HG03039 (cell line): Measurements from ENCODE around the gene CFAP99.
"Not testable (repeated sequence)": the region's sequence is repeated elsewhere in the genome, so short reads cannot be mapped to it uniquely, and the experiment has no call there.

ENCODE experiments used
- ATAC-seq: cut with Tn5 transposase; IDR thresholded peaks from one replicate; pipeline ENCODE4 v1.9.1; 2021; ENCODE audit warnings: mild to moderate bottlenecking, moderate library complexity; ENCODE audit not compliant: unreplicated experiment

Gene CFAP99

DNA sequence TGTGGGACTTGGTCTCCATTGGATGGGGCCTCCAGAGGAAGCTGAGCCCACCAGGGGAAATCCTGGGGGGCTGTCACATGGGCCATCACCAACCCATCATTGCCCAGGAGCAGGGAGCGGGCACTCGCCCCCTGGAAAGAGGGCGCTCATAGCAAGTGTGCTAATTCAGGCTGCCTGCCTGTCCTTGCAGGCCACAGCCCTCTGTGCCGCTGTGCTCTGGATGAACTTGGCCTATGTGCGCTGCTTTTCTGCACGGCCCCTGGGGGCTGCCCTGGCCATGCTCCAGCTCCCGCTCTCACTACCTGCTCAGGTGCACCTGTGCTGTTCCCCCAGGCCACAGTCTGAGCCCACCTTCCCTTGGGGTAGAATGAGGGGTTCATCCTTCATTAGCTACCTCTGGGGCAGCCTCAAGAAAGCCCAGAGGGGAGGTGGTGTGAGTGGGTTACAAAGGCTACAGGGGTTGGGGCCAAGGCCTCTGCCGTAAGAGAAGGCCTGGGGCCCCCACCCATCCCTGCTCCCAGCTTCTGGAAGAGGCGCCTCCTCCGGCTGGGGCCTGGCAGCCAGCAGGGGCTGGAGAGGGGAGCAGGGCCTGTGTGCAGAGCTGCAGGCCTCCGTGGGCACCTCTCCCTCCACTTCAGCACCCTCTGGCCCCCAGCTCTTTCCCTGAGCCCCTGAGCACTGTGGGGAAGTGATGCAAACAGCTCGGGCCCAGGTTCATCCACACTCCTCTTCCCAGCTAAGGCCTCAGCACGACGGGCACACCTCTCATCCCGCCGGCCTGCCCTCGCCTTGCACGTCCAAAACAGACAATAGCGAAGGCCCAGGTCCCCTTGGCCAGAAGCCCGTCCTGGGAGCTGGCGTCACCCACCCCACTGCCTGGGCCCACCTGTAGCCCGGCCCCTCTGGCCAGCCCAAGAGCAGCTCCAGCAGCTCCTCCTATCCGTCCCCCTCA lies 8.9 kb downstream of the CFAP99 start:
- no peak for ATAC-seq

DNA sequence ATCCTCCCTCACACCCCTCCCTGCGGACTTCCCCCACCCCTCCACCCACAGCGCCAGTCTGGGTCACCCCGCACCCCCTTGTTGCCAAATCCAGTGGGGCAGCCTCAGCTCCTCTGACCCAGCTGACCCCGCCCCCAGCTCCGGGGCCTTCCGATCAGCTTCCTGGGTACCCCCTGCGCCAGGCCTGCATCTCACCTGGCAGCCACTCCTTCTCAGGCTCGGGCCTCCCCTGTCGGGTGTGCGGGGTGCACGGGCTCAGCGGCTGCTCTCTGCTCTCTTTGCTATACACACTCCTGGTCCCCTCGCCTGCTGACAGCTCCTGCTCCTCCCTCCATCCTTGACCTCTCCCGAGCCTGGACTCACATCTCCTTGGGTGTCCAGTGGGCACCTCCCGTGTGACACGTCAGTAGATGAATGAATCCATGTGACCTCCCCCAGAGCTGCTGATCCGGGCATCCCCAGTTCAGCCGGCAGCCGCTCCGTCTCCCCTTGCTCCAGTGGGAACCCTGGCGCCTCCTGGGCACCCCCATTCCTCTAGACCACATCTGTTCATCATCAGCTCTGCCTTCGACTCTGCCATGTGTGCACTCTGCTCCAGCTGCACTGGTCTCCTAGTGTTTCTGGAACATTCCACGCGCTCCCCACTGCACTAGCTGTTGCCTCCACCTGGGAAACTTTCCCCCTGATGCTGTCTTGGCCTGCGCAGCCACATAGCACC lies 9.9 kb downstream of the CFAP99 start:
- ATAC-seq = no peak

DNA sequence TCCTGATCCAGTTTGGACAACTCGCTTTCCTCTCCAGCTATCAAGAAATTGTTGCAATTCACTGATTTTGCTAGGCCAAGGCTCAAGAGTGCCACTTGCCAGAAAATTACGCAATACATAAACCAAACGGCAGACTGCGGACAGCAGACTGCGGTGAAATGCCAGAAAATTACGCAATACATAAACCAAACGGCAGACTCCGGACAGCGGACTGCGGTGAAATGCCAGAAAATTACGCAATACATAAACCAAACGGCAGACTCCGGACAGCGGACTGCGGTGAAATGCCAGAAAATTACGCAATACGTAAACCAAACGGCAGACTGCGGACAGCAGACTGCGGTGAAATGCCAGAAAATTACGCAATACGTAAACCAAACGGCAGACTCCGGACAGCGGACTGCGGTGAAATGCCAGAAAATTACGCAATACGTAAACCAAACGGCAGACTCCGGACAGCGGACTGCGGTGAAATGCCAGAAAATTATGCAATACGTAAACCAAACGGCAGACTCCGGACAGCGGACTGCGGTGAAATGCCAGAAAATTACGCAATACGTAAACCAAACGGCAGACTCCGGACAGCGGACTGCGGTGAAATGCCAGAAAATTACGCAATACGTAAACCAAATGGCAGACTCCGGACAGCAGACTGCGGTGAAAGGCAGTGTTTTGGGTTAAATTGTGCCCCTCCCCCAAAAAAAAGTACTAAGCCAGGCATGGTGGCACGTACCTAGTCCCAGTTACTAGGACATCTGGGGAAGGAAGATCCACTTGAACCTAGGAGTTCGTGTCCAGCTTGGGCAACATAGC lies 11.4 kb downstream of the CFAP99 start:
- ATAC-seq = not testable (repeated sequence)

DNA sequence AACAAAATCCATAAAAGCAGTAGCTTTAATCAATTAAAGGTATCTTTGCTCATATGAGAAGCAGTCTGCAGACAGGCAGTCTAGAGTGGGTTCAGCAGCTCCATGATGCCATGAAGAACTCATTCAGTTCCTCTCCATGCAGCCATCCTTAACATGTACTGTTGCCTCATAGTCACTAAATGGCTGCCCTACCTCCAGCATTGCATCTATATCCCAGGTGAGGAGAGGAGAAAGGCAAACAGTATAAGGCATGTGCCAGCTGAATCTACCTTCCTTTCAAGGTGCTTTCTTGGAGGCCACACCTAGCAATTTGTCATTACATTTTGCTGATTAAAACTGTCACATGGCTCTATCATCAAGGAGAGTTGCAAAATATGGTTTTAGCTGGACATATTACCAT lies 13.2 kb downstream of the CFAP99 start:
- no peak for ATAC-seq

DNA sequence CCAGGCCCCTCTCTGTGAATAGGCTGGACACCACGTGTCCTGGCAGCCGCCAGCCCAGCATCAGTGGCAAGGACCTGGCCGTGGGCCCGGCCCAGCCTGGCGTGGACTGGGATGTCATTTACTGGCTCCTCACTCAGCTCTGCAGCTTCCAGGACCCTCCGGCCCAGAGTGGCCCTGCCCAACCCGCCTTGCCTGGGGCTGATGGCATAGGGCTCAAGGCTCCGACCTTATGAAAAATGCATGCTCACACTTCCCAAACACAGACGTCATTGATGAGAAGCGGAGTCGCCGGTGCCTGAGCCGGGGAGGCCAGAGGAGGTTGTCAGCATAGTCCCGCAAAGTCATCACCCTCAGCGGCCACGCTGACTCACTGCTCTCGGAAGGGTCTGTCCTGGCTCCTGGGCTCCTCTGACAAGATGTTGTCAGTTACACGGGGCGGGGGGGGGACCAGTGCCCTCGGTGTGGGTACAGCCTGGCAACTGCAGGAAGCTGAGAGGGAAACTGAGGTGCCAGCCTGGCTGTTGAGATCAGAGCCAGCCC lies 14.3 kb downstream of the CFAP99 start:
- ATAC-seq = no peak

DNA sequence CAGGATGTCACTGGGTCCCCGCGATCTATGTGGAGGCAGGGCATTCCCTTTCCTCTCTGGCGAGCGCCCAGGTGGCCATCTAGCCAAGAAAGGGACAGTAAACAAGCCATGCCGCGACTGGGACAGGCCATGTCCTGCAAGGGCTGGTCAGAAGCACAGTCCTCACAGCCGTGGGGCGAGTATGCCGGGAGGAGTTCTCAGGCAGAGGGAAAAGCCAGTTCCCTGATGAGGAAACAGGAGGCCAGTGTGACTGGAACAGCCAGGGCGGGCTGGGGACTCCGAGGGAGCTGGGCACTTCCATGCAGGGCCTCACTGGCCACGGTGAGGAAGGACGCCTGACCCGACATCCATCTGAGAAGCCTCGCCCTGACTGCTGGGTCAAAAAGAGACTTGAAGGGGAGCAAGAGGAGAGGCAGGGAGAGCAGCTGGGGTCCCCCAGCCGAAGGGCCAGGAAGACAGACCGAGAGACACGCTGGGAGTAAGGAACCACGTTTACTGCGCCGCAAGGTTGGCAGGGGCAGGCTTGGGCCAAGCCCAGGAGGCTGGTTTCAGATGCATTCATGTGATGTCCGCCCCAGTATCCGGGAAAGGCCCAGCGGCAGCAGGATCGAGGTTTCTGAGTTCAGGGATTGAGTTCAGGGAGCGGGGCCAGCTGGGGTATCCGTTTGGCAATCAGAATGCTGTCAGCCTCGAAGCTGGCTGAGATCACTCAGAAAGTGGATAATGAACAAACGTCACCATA lies 15.0 kb downstream of the CFAP99 start:
- no peak for ATAC-seq

DNA sequence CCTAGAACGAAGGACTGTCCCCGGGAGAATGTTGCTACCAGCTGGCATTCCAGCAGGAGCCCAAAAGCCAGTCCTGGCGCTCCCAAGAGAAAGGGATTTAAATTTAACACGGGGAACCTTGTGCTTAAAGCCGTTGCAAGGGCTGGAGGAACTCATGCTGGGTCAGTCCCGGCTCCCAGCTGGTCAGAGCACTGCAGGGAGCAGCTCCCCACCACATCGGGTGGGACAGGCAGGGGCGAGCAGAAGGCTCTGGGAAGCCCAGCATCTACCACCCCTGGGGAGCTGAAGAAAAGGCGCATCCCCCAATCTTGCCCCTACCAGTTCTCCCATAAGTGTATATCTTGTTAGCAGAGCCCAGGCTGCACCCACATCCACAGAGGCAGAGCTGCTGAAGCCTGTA lies 15.7 kb downstream of the CFAP99 start:
- ATAC-seq = no peak

DNA sequence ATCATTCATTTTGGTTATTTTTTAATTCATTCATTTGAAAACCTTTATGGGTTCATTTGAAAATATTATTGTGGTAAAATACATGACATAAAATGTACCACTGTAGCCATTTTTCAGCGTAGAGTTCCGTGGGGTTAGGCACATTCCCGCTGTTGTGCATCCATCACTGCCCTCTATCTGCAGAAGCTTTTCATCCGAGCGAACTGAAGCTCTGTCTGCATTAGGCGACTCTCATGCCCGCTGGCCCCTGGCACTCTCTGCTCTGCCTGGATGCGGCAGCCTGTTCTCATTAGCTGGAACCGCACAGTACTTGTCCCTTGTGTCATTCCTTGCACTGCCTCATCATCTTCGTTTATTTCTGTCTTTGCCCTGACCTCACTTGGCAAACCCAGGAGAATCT lies 17.5 kb downstream of the CFAP99 start:
- no peak for ATAC-seq

DNA sequence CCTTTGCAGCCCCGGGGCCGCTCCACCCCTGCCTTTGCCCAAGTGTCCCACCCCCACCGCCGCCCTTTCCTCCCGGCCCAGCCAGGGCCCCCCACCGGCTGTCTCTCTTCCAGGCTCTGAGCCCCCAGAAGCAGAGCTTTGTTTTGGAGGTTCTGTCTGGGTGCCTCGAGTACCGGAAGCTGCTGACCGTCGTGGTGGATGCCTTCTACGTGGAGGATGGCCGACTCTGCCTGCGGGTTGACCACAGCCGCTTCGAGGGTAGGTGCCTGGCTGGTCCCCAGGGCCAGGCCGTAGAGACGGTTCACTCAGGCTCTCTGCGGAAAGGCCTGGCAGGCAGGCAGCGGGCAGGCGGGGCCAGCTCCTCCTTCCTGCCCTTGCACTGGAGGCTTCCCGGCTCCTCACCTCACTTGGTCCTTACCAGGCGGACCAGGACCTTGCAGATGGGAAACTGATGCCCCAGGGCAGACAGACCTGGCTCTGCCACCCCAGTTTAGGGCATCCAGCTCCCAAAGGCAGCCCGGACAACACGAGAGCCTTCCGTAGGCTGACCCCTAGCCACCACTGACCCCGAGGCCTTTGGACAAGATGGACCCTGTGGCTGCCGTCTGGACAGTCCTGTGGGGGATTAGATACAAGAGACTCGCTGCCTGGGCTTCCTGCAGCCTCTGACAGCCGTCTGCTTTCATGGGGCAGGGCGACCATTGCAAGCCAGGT lies 18.2 kb downstream of the CFAP99 start:
- ATAC-seq = no peak

DNA sequence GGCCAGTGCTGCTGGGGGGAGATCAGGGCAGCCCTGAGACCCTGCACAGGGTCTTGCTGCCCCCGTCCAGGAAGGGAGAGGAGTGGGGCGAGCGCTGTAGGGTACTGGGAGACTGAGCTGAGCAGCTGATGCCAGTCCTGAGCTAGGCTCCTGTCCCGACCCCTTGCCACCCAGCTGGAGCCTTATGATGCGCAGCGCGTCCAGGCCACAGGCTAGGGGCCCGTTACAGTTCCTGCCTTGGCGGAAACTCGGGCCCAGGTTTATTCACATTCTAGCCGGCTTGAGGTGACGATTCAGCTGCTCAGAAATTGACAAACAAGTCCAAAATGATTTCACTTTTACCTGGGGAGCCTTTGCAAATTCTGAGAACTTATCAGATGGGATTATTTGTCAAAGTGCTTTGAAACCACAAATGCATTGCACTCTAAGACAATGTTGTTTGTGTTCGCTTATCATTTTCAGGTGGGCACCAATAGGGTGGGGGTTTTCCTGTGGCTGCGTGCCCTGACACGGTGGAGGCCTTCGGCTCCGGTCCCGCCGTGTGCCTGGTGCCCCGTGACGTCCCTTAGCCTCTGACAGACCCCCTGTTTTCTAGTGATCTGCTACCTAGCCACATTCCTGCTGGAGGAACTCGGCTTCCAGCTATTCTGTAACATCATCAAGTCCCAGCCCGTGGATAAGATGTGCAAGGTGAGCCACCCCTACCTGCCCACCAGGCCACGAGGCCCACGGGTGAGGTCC lies 18.9 kb downstream of the CFAP99 start:
- ATAC-seq = no peak

DNA sequence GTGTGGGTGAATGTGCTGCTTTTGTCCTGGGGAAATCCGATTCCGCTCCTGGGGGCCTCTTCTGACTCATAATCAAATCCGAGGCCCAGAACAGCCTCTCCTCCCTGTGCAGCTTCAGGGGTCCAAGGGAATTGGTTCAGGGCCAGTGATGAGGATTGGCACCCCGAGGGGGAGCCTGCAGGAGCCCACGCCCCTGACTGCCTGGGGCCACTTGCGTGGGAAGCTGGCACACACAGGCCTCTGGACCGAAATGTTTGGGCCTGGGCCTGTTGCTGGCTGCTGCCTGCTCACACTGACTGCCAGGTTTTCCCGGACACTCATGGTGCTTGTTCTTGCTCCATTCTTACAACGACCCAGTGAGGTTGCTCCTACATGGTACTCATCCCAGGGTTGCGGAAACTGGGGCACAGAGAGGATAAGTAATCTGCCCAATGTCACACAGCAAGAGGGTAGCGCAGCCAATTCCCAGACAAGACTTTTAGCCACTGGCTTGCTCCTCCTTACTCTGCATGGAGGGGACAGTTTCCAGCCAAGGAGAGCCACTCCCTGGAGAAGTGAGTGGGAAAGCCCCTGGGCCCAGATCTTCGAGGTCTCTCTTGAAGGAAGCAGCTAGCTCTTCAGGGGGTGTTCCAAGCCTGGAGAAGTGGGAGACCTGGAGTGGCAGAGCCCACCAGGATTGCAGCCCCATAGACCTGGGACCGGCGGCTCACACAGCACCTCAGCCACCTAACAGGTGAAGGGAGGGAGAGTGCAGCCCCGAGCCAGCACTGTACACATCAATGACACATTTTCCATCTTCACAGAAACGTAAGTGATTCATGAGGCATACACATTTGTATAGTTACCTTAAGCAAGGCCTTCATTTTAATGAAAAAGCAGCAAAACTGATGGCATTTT lies 20.3 kb downstream of the CFAP99 start:
- no peak for ATAC-seq

DNA sequence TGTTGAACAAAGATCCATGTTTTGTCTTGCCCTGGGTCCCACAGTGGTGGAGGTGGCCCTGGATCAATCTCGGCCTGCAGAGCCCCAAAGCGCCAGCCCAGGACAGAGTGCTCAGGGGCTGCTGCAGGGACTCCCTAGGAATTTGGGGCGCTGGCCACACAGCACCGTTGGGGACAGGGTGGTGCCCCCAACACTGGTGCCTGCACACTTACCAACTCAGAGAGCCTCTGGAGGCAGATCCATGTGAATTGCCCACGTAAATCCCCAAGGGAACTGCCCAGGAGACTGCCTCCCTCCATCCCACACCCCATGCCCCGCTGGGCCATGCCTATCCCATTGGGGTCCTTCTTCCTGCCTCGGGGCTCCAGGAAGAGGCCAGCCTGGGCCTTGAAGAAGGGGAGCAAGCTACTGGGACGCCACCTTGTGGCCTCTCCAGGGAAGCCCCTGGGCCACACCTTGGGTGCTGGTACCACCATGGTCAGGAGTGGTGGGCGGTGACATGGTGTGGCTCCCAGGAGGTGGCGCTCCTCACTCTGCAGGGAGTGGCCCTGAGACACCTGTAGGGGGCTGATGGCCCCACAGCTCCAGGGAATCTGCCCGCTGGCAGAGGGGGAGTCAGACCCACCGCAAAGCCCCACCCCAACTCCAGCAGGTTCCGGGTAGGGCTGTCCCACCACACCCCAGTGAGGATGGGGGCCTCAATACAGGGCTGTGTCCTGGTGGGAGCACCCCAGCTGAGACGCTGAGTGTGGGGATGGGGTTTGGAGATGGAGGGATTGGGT lies 22.8 kb downstream of the CFAP99 start:
- ATAC-seq = no peak

DNA sequence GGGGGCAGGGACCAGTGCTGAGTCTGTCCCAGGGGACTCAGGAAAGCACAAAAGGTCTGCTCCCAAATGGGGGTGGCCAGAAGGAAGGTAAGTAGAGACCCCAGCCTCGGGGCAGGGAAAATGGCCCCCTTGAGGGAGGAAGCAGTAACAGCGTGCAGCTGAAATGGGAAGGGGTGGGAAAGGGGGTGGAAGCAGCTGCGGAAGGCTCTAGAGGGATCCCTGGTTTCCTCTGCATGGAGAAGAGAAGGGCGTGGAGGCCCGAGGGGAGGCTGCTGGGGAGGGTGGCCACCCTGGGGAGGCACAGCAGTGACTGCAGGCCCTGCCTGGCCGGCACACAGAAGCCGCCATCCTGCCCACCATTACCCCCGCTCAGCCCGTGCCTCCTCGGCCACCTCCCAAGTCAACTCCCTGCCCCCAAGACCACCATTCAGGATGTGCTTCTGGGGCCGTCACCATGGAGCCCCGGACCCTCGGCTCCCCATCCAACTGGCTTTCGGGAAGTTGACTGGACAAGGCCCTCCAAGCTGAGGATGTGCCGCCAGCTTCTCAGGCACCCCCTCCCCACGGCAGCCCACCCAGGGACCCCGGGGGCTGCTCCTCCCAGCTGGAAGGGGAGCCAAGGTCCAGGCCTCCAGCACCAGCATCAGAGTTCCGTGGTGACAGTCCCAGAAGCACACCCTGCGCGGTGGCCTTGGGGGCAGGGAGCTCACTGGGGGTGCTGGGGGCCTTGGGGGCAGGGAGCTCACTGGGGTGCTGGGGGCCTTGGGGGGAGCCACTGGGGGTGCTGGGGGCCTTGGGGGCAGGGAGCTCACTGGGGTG lies 23.6 kb downstream of the CFAP99 start:
- ATAC-seq = no peak

DNA sequence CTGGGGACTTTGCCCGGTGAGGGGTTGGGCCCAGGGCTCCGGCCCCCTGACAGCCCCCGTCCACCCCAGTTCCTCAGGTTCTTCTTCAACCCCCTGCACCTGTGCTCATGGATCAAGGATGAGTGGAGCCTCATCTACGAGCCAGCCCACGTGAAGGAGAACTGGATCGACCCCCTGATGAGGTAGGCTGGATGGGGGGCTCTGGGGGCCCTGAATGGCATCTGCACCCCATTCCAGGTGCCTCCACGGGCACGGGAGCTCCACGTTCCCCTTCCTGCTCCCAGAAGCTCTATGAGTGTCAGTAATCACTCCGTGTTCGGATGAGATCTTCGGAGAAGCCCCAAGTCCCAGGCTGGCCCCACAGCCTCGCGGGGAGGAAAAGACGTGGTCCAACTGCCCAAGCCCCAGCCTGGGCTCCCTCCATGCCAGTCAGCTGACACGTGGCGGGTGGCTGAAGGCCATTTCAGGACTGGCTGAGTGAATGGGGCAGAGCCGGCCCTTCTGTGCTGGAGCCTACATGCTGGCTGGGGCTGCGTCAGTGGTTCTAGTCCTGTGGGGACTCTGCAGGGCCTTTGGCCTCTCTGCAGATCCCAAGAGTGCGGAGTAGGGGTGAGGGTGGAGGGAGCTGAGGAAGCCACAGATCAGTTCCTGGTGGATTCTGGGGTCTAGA lies 24.4 kb downstream of the CFAP99 start:
- ATAC-seq = no peak

DNA sequence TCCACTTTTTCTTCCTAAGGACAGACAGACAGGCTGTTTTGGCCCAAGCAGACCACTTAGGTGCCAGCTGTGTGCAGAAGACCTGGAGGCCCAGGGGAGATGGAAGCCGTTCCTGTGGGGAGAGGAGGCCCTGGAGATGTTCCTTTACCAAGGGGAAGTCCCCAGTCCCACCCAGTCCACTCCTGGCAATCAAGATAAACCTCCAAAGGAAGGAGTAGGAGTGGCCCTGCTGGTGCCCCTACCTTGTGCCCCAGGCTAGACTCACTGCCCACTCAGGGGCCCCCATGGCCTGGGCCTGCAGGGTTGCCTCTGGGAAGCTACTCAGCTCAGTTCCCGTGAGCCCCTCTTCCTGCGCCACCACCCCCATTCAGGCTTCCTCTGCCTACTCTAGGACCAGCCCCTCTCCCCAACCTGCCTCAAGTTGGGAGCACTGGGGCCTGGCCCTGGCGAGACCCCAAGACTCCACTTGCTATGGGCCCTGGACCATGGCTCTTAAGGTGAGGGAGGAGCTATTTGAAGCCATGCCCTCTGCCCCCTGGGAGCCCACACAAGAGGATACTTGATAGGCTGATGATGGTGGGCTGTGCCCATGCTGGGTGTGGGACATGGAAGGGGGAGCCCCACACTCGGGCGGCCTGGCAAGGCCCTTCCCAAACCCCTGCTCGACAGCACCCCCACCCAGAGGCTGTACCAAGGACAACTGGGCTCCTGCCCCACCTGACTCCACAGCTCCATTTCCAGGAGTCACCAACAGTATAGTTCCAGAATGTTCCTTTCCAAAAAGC lies 25.4 kb downstream of the CFAP99 start:
- ATAC-seq = no peak
